ENCODE measurements around the gene RPL13A.
A peak's percentile ranks its signal among the peaks of the same experiment; 100 is the strongest.
"Not testable (repeated sequence)": the region's sequence is repeated elsewhere in the genome, so short reads cannot be mapped to it uniquely, and the experiment has no call there.

RPL13A gene

GRCh38 chr19:49487277-49488045, at the start of gene RPL13A:
RPL13A (plus strand) TSS chr19:49487608; CDS start chr19:49487630, 22 bp downstream.
- peak; percentile 100 for DNase-seq

DNA sequence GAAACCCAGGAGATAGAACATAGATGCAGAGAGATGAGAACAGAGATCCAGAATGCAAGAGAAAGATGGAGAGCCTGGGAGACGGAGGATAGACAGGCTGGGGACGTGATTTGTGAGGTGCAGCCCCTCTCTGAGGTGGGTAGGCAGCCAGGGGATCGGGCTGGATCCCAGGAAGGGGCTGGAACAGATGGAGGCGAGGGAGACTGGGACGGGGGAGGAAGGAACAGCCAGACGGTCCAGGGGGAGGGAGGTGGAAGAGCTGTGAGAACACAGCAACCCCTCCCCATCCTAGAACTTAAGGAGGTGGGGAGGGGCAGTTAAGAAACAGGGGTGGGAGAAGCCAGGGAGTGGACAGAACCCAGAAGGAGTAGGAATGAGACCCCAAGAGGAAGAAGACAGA, 49.1 kb upstream of the RPL13A start:
- DNase-seq: no peak

GRCh38 chr19:49439836-49440235, 47.6 kb upstream of the RPL13A start:
- DNase-seq: no peak

DNA sequence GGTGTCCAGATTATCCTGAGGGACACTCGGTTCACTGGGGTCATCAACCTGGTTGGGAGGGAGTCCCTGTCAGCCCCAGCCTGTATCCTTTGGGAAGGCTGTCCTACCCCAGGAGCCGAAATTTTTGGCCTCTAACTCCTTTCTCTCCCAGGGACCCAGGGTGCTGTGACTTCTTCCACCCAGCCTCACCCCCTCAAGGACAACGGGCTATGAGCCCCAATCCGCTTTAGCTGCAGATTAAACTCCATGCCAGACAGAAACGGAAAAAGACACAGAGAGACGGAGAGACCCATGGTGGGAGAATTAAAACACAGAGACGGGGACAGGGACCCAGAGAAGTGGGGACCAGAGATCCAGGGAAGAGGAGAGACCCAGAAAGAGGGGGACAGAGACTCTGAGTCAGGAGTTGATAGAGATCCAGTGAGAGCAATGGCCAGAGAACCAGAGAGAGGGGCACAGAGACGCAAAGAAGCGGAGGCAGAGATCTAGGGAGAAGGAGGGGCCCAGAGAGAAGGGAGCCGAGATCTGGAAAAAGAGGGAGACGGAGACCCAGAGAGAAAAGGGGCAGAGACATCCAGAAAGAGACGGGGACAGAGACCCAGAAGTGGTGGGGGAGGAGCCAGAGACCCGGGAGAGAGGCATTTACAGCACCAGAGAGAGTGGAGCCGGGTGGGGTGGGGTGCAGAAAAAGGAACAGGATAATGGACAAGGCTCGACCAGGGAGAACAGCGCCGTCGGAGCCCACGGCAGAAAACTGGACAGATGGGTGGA, 46.8 kb upstream of the RPL13A start:
- DNase-seq: no peak

DNA sequence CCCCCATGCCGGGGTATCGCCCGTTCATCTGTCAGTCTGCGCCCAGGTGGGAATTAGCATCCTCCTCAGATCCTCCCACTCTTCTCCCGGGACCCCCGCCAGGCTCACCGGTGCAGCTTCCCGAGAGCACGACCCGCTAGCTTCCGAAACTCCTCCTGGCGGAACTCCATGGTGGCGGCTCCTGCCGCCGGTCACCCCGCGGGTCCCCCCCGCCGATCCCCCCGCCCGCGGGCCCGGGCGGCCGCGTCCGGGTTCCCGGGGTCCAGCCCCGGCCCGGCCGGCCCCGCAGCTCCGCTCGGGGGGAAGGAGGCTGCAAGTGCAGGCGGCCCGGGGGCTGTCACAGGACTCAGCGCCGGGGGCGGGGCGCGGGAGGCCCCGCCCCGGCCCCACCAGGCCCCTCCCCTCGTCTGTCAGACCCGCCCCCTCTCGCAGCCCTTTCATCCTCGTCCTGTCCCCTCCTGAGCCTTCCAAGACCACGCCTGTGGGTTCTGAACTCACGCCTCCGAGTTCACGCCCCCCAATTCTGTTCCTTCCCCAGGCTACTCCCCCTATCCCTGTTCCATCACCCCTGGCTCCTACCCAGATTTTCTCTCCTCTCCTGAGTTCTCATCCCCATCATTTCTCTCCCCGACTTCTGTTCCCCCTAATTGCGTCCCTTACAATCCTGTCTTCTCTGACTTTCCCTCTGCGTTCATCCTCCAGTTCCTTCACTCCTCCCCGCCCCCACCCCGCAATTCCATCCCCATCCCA, 46.0 kb upstream of the RPL13A start, which contains the start of gene SLC17A7:
Gene SLC17A7 (minus strand): TSS at position 318 of the 750 bp plus-strand sequence. CDS start 148 bp downstream, at position 170.
- peak; percentile 49 to 56 for DNase-seq

DNA sequence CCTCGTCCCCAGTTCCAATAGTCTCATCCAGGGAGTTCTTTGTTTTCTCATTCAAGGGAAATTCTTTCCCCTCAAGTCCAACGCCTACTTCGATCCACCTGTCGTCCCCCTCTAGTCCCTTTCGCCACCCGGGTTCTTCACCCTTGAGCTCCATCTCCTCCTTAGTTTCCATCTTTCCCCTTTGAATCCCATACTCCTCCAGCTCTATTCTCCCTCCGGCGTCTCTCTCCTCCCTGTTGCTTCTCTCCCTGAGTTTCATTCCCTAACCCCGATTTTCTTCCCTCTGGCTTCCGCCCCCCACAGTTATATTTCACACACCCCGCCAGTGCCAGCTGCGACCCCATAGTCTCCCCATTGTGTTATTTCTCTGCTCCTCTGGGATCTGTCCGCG, 45.5 kb upstream of the RPL13A start:
- DNase-seq: no peak

DNA sequence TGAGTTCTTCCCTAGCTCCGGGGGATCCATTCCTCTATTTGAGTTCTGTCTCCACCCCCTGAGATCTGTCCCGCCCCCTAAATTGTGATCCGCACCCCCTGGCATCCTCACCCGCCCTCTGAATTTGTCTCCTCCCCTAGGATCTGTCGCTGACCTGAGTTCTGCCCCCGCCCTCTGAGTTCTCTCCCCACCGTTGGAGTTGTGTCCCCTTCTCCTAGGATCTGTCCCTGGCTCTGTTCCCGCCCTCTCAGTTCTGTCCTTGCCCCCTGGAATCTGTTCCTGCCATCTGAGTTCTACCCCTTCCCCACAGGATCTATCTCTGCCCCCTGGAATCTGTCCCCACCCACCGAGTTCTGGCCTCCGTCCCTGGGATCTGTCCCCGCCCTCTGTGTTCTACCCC, 45.1 kb upstream of the RPL13A start:
- DNase-seq: no peak

GRCh38 chr19:49442771-49443365, 44.5 kb upstream of the RPL13A start:
- DNase-seq: peak; percentile 49 to 62

GRCh38 chr19:49443366-49444099, 43.9 kb upstream of the RPL13A start:
- DNase-seq: peak; percentile 93

DNA sequence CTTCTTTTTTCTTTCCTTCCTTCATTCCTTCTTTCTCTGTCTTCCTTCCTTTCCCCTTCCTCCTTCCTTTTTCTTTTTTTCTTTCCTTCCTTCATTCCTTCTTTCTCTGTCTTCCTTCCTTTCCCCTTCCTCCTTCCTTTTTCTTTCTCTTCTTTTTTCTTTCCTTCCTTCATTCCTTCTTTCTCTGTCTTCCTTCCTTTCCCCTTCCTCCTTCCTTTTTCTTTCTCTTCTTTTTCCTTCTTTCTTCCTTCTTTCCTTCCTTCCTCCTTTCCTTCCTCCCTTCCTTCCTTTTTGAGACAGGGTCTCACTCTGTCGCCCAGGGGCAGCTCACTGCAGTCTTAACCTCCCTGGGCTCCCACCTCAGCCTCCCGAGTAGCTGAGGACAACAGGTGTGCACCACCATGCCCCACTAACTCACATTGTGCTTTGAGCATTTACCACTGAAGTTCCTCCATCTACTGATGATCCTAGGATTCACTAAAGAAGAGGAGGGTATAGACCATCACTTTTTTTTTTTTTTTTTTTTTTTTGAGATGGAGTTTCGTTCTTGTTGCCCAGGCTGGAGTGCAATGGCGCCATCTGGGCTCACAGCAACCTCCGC, 43.2 kb upstream of the RPL13A start:
- DNase-seq: not testable (repeated sequence)

- no peak for DNase-seq
Measured at GRCh38 chr19:49445997-49446396, 41.4 kb upstream of the RPL13A start.

DNA sequence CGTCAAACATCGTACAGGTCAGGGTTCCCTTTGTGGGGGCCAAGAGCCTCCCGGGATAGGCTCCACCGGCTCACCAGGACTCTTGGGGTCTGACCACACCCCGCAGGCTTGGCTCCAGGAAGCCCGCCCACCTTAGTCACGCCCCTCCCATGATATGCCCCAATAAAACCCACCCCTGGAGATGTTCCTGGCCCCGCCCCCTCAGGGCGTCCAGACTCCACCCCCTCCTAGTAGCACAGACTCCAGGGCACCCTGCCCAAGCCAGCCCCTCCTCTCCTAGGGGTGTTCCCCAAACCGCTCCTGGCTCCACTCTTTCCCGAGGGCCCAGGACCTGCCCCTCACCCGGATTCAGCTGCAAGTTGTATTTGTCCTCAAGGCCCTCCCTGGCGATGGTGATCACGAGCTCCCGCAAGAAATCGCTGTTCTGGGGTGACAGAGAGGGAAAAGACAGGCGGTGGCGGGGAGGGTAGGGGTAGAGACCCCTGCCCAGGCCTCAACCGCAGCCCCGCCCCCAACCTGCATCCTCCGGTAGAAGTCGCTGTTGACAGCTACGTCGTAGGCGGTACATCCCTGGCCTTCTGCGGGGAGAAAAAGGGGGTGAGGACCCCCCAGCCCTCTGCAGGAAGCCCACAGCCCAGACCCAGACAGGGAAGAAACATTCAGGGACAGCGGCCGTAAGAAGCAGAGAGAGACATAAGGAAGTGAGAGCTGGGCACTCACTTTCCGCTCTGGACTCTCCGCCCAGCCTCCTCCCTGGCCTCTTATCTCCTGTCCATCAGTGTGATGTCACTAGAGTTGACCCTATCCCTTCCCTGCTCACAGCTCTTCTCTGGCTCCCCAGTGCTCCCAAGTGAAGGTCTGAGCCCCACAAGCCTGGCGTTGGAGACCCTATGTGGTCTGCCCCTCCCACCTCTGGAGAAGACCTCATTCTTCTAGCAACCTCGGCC, 39.6 kb upstream of the RPL13A start:
- DNase-seq: no peak

- no peak for DNase-seq
Measured at GRCh38 chr19:49448432-49448786, 39.0 kb upstream of the RPL13A start.

DNA sequence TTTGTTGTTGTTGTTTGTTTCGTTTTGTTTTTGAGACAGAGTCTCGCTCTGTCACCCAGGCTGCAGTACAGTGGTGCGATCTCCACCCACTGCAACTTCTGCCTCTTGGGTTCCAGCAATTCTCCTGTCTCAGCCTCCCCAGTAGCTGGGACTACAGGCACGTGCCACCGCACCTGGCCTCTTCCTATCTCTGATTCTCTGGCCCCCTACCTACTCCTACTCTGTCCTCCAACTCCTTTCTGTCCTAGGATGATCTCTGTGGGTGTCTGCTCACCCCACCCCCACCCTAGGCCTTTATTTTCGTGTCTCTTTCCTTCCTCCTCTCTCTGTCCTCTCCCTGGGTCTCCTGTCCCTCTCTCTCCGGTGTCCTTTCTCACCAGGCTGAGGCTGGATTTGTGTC, 37.0 kb upstream of the RPL13A start:
- no peak for DNase-seq

- peak; percentile 98 for DNase-seq
Measured at GRCh38 chr19:49451430-49452181, 35.8 kb upstream of the RPL13A start, which contains the start of gene PIH1D1. PIH1D1 (minus strand) TSS chr19:49451814; CDS start chr19:49451574, 240 bp downstream.

- peak; percentile 98 for DNase-seq
Measured at GRCh38 chr19:49453013-49453756, 34.2 kb upstream of the RPL13A start, which contains the start of gene ALDH16A1. ALDH16A1 (plus strand) TSS chr19:49453225; CDS start chr19:49453332, 107 bp downstream.

GRCh38 chr19:49453757-49454240, 33.6 kb upstream of the RPL13A start:
- peak in 1 of 2 donors; percentile 40 for DNase-seq

DNA sequence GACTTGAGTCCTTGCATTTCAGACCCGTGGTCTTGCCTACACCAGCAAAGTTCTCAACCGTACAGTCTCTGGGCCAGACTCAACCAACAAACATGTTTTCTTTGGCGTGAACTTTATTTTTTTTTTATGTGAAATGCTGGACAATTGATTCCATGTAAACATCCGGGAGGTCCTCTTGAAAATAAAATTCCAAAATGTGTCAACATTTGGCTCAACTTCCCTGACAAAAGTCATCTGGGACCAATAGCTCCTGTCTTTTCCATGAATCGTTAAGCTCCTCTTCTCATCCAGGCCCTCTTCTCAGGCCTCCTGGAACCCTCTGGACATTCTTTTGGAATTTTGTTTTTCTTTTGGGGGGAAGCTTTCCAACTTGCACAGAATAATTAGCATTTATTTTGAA, 31.6 kb upstream of the RPL13A start:
- no peak for DNase-seq

- no peak for DNase-seq
Measured at GRCh38 chr19:49456326-49456725, 31.1 kb upstream of the RPL13A start.
